Measurements from ENCODE around the gene PRPF19.

- TF ChIP-seq, protein P1, sequence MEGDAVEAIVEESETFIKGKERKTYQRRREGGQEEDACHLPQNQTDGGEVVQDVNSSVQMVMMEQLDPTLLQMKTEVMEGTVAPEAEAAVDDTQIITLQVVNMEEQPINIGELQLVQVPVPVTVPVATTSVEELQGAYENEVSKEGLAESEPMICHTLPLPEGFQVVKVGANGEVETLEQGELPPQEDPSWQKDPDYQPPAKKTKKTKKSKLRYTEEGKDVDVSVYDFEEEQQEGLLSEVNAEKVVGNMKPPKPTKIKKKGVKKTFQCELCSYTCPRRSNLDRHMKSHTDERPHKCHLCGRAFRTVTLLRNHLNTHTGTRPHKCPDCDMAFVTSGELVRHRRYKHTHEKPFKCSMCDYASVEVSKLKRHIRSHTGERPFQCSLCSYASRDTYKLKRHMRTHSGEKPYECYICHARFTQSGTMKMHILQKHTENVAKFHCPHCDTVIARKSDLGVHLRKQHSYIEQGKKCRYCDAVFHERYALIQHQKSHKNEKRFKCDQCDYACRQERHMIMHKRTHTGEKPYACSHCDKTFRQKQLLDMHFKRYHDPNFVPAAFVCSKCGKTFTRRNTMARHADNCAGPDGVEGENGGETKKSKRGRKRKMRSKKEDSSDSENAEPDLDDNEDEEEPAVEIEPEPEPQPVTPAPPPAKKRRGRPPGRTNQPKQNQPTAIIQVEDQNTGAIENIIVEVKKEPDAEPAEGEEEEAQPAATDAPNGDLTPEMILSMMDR (IDR thresholded peaks at IDR 0.05) = no peak
- TF ChIP-seq POLR2A (IDR thresholded peaks at IDR 0.05) = no peak
These were observed 32.9 kb upstream of the PRPF19 start for GRCh38 chr11:60939301-60939700.
